Mucosa of gallbladder (tissue), 1 donor: ENCODE data around the gene PRKCH. TPM values are rescaled to one million over a fixed set of nuclear protein-coding genes. Genes with fewer than 3 reads are reported as not detected.

Experiments
- DNase-seq: peaks from one replicate; pipeline ENCODE4 v3.0.0-alpha.2; 2020; ENCODE audit warnings: low spot score
- total RNA-seq: library from RNA; stranded (reverse); gene quantifications from one replicate; pipeline ENCODE4 v1.2.1, GENCODE V29; 2021
- donor health status: DM: no; HTN: no; CAD: no.

The PRKCH gene
- total RNA-seq, 1 donor from 2014 or later = 28.5 TPM

GRCh38 chr14:61337893-61338292, 16.5 kb downstream of the PRKCH start:
- peak; percentile 54 for DNase-seq

DNA sequence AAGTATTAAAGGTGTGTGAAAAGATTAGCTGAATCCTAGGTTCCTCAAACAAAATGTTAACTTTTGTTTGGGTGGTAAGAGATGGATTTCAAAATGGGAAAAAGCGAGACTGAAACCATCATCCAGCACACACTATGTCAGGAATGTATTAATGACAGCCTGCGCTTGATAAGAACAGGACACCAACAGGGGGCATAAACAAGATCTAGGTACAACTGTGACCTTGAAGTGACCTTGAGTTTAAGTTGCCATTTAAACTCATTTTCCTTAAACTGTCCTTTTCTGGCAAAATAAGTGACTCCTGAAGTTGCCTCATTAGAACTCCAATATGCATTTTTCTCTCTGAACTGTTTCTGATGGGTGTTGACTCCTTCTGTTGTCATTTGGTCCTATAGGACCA, 17.1 kb downstream of the PRKCH start:
- DNase-seq = no peak

DNA sequence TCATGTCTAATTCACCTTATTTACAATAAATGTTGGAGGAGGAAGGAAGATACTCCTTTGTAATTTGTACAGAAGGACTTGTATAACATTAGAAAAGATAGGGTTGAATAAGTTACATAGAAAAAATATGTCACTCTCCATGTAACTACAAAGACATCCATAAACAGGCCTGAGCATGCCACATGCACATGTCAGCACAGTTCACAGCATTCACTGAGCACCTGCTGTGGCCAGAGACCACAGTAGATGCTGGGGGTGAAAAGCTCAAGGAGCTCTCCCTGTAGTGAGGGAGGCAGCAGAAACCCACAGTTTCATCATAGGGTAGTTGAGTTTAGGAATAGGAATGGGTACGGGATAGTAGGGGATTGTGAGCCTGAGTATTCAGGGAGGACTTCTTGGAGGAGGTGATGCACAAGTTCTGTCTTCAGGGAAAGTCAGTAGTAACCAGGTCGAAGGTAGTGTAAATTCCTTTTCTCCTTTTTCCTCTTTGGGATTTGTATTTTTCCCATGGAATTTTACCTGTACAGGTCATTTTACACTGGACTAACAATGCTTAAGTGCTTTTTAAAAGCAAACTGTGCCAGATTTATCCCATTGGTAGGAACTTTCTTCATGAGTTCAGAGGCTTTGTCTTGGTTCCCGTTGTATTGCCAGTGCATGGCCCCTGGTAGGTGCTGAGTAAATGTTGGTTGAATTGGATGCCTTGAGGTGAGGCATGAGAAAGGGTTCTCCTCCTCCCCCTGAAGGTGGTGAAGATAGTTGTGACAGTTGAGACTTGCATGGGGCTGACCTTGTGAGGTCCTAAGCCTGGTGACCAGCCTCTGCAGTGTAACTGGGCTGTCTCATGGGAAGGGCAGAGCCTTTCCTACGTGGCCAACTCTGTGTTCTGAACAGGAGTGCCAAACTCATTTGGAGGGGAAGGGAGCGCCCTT, 20.2 kb downstream of the PRKCH start:
- DNase-seq = no peak

- peak; percentile 34 for DNase-seq
These were observed 21.1 kb downstream of the PRKCH start for GRCh38 chr14:61342486-61342885.

DNA sequence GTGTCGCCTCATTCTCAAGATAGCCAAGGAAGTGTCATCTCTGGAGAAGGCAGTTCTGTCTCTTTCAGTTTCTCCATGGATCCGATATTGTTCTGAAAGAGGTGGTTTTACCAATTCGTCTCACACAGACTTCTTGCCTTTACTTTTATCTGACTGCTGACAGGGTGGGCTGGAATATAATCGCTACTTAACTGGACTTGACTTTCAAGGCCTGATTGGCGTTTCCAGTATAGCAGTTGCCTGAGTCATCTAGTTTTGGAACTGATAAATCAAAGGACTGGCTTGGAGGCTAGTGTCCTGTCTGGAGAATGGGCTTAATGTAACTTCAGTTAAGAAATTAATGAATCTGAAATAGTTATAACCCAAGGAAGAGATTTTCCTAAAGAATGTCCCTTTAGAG, 21.6 kb downstream of the PRKCH start:
- no peak for DNase-seq

DNA sequence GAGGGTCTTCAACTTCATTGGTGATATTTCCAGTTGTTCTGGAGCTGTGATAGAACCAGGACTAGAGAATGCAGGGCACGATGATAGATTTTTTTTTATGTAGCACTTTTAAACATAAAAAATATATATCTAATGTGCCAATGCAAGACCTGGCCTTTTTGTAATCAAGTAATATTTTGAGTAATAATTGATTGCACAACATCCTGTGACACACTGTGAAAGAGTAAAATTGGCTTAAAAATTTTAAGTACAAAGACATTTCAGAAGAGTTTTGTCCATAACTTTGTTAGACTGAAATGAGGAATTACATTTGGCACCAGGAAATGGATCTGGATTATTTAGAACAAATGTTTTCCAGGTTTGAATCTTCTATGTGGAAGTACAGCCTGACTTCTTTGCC, 22.1 kb downstream of the PRKCH start:
- DNase-seq = no peak

- no peak for DNase-seq
These were observed 22.6 kb downstream of the PRKCH start for GRCh38 chr14:61343991-61344405.

- DNase-seq = no peak
These were observed 23.2 kb downstream of the PRKCH start for GRCh38 chr14:61344437-61345150.

DNA sequence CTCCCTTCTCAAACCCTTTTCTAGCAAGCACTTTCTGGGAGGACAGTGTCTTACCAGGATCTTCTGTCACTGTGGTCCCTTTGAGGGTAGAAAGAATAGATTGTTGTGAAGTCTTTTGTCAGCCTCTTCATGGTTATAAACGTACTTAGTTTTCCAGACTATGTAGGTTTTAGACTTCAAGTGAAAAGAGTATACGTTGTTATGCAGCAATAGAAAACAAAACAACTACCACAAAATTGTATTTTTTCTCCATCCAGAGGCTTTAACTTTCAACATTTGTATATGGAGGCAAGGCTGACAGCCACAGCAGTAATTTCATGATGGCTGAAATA, 23.7 kb downstream of the PRKCH start:
- no peak for DNase-seq

DNA sequence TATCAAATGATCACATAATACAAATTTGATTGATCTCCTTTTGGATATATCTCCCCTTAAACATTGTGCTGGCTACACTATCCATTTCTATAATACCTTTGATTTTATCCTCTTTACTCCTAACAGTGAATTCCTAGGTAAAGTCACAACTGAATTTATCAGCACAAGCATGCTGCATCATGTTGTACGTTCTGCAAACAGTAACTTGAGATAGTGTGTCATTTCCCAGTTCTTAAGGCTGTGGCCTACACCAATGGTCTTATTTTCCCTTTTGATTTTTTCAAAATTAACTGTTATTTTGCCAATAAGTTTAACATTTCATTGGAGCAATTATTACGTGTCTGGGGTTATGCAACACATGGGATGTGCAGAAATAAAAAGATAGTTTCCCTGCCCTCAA, 24.8 kb downstream of the PRKCH start:
- DNase-seq = no peak

- no peak for DNase-seq
These were observed 25.4 kb downstream of the PRKCH start for GRCh38 chr14:61346793-61347192.

- no peak for DNase-seq
These were observed 26.6 kb downstream of the PRKCH start for GRCh38 chr14:61347826-61348443.

DNA sequence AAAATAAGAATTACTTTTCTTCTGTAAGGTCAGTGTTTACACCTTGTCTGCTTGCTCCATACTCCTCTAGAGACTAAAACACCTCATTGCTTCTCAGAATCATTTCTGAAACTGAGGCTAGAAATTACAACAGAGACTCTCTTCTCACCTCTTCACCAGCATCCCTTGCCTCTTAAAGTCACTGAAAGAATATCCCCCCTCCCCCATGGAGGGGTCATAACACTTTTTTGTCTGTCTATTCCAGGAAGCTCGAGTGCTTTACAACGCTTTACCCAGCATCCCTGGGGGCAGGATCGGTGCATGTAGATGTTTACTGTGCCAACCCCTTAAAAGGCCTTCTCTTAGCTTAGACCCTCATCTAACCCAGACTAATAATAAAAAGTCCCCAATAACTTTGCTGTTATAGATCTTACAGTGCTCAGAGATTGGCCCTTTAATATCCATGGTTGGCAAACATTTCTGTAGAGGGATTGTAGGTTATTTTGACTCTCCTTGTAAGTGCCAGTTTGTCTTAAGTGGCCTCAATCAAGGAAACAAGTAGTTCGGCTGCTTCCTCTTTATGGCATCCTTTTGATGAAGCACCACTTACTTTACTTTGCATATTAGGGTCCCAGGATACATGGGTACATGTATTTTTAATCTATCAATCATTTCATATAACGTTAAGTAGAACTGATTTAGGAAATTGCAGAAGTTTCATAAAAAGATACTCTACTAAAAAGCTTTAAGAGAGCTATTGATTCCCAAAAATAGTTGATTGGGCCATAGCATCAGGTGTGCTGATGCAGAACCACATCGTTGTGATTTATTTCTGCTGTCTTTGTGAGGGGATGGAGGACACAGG, 29.3 kb downstream of the PRKCH start:
- DNase-seq = no peak

- DNase-seq = no peak
These were observed 30.1 kb downstream of the PRKCH start for GRCh38 chr14:61351477-61351876.

DNA sequence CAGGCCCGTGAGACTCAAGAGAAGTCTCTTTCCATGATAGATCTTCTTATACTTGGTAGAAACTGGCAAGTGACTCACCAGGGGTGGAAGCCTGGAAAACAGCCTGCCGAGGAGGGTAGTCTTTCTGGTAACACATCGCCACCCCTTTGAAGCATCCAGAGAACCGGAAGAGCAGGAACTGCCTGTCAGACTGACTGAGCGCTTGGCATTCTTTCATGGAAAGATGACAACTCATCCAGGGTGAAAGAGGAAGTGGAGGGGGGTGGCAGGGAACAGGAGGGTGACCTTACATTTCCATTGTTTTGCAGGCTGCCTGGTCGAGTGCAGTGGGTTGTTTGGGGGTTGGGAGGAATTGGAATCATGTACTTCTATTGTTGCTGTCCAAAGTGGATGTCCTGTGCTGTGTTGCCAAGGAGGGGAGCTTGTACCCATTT, 34.5 kb downstream of the PRKCH start:
- DNase-seq = peak; percentile 79

GRCh38 chr14:61357123-61357522, 35.7 kb downstream of the PRKCH start:
- no peak for DNase-seq

- no peak for DNase-seq
These were observed 37.3 kb downstream of the PRKCH start for GRCh38 chr14:61358554-61359226.

GRCh38 chr14:61360796-61361525, 39.6 kb downstream of the PRKCH start:
- no peak for DNase-seq

- DNase-seq = no peak
These were observed 40.8 kb downstream of the PRKCH start for GRCh38 chr14:61362072-61362750.

- DNase-seq = no peak
These were observed 42.9 kb downstream of the PRKCH start for GRCh38 chr14:61364243-61364642.
